ENCODE measurements around the gene SORL1-AS1.

DNA sequence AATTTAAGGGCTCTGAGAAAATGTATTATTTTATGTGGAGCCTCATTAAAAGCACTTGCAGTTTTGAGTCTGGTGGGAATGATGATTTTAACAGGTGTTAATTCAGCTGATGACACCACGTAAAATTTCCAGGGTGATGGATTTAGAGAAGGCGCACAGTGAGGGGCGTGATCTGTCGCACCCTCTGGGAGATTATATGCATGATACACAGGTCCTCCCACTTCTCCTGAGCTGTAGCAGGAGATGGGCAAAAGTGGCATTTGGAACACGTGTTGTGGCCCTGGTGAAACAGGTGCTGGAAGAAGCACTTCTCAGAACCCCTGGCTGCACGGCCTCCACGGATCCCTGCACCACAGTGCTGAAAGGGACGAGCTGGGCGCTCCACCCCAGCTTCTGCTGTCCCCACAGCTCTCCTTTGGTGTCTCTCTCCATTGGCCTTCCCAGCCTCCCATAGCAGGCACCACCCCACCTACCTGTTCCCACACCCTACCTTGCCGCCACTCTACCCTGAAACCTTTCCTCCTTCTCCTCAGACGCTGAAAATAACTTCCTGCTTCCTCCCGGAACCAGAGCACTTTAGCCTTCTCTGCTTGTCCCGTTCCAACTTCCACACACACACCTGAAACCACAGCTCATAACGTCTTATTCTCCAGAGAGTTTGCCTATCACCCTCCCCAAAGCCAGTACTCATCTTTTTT is 7.5 kb downstream of the SORL1-AS1 start:
- TF ChIP-seq, protein P1, sequence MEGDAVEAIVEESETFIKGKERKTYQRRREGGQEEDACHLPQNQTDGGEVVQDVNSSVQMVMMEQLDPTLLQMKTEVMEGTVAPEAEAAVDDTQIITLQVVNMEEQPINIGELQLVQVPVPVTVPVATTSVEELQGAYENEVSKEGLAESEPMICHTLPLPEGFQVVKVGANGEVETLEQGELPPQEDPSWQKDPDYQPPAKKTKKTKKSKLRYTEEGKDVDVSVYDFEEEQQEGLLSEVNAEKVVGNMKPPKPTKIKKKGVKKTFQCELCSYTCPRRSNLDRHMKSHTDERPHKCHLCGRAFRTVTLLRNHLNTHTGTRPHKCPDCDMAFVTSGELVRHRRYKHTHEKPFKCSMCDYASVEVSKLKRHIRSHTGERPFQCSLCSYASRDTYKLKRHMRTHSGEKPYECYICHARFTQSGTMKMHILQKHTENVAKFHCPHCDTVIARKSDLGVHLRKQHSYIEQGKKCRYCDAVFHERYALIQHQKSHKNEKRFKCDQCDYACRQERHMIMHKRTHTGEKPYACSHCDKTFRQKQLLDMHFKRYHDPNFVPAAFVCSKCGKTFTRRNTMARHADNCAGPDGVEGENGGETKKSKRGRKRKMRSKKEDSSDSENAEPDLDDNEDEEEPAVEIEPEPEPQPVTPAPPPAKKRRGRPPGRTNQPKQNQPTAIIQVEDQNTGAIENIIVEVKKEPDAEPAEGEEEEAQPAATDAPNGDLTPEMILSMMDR (IDR thresholded peaks at IDR 0.05 in 4 of 5, conservative IDR thresholded peaks at IDR 0.05 in 1 of 5), result no peak
- TF ChIP-seq POLR2A (IDR thresholded peaks at IDR 0.05), result no peak

Measured in gastrocnemius medialis (tissue), 4 donors.